Inflammatory macrophage treated with lipopolysaccharide for 1 hour (primary cell): Measurements from ENCODE around the gene MGLL.
"Not testable (repeated sequence)": the region's sequence is repeated elsewhere in the genome, so short reads cannot be mapped to it uniquely, and the experiment has no call there.

Source experiments
- DNase-seq, 2 donors: peaks; one replicate each; pipeline ENCODE4 v3.0.0-alpha.2; 2020 to 2022

Gene MGLL

GRCh38 chr3:127669541-127670228 is 152.6 kb downstream of the MGLL start:
- DNase-seq = no peak

GRCh38 chr3:127668906-127669305 is 153.4 kb downstream of the MGLL start:
- DNase-seq = no peak

GRCh38 chr3:127667119-127667681 is 155.1 kb downstream of the MGLL start:
- DNase-seq = no peak

GRCh38 chr3:127666676-127667075 is 155.6 kb downstream of the MGLL start:
- no peak for DNase-seq

- DNase-seq = no peak
Observed at GRCh38 chr3:127665586-127665985, 156.7 kb downstream of the MGLL start.

GRCh38 chr3:127665165-127665564 is 157.2 kb downstream of the MGLL start:
- DNase-seq = no peak

GRCh38 chr3:127663151-127663550 is 159.2 kb downstream of the MGLL start:
- DNase-seq = no peak

GRCh38 chr3:127662001-127662469 is 160.3 kb downstream of the MGLL start:
- DNase-seq = no peak

- DNase-seq = no peak
Observed at GRCh38 chr3:127661600-127661999, 160.7 kb downstream of the MGLL start.

GRCh38 chr3:127660621-127661251 is 161.6 kb downstream of the MGLL start:
- no peak for DNase-seq

- no peak for DNase-seq
Observed at GRCh38 chr3:127658234-127658633, 164.1 kb downstream of the MGLL start.

- no peak for DNase-seq
Observed at GRCh38 chr3:127656906-127657305, 165.4 kb downstream of the MGLL start.

- DNase-seq = peak in 1 of 2 donors; percentile 11
Observed at GRCh38 chr3:127655641-127656040, 166.7 kb downstream of the MGLL start.

GRCh38 chr3:127654993-127655392 is 167.3 kb downstream of the MGLL start:
- DNase-seq = not testable (repeated sequence)

GRCh38 chr3:127654374-127654773 is 167.9 kb downstream of the MGLL start:
- no peak for DNase-seq

GRCh38 chr3:127652246-127652995 is 169.9 kb downstream of the MGLL start:
- DNase-seq = peak; percentile 31 to 69

- DNase-seq = no peak
Observed at GRCh38 chr3:127651516-127652172, 170.7 kb downstream of the MGLL start.

- no peak for DNase-seq
Observed at GRCh38 chr3:127650236-127650635, 172.1 kb downstream of the MGLL start.

- no peak for DNase-seq
Observed at GRCh38 chr3:127647845-127648204, 174.5 kb downstream of the MGLL start.

- no peak for DNase-seq
Observed at GRCh38 chr3:127647166-127647844, 175.0 kb downstream of the MGLL start.

- no peak for DNase-seq
Observed at GRCh38 chr3:127646501-127647046, 175.7 kb downstream of the MGLL start.

- no peak for DNase-seq
Observed at GRCh38 chr3:127645371-127646015, 176.8 kb downstream of the MGLL start.
